Activated naive CD8-positive, alpha-beta T cell treated with anti-CD3 and anti-CD28 coated beads, Interleukin-2, amount 50 U/mL, for 24 hours (primary cell): ENCODE measurements around the gene C9.
"Not testable (repeated sequence)": the region's sequence is repeated elsewhere in the genome, so short reads cannot be mapped to it uniquely, and the experiment has no call there.

Source experiments
- ATAC-seq: fragments of 150-1000 bp; cut with Tn5 transposase; one replicate; pipeline ENCODE4 v1.10.0; 2021
- DNase-seq: peaks from one replicate; pipeline ENCODE4 v3.0.0; 2021
- H3K27ac Mint-ChIP-seq: one replicate; pipeline ENCODE4 v1.8.0; 2021; ENCODE audit warnings: mild to moderate bottlenecking, mixed read lengths
- H3K27me3 Mint-ChIP-seq: one replicate; pipeline ENCODE4 v1.8.0; 2021; ENCODE audit warnings: mixed read lengths
- H3K36me3 Mint-ChIP-seq: one replicate; pipeline ENCODE4 v1.8.0; 2021; ENCODE audit warnings: low read depth, mixed read lengths
- H3K4me1 Mint-ChIP-seq: one replicate; pipeline ENCODE4 v1.8.0; 2021; ENCODE audit warnings: mixed read lengths
- H3K4me3 Mint-ChIP-seq: one replicate; pipeline ENCODE4 v1.8.0; 2021; ENCODE audit warnings: mild to moderate bottlenecking, moderate library complexity, mixed read lengths
- H3K9me3 Mint-ChIP-seq: one replicate; pipeline ENCODE4 v1.8.0; 2021; ENCODE audit warnings: mixed read lengths

C9 gene

DNA sequence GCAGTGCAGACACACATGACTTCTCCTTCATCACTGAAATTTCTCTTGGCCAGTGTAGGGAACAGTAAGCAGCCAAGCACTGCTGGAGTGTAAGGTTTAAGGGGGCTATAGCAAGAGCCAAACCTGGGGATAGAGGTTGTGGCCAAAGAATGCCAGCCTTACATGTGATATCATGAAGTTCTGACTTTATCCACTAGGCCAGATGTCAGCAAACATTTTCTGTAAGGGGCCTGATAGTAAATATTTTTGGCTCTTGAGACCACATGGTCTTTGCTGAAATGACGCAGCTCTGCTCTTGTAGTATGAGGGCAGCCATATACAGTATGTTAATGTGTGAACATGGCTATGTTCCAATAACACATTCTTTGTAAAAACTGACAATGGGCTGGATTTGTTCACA is 115.2 kb downstream of the C9 start:
- DNase-seq (no peak), ATAC-seq (no peak)
- H3K36me3 Mint-ChIP-seq = no peaks in the 10 kb centered on the region
- H3K27me3 Mint-ChIP-seq = no peaks in the 10 kb centered on the region
- H3K9me3 Mint-ChIP-seq = peaks cover 11% of the 10 kb centered on the region
- H3K4me3 Mint-ChIP-seq = no peak overlapping the region
- peaks cover 2% of the 10 kb centered on the region for H3K4me1 Mint-ChIP-seq
- no peak overlapping the region for H3K27ac Mint-ChIP-seq

GRCh38 chr5:39240750-39241149 is 123.5 kb downstream of the C9 start:
- no peaks in the 10 kb centered on the region for H3K27me3 Mint-ChIP-seq
- ATAC-seq (no peak), DNase-seq (no peak)
- H3K4me1 Mint-ChIP-seq = peaks cover 12% of the 10 kb centered on the region
- H3K4me3 Mint-ChIP-seq = no peak overlapping the region
- no peaks in the 10 kb centered on the region for H3K36me3 Mint-ChIP-seq
- H3K9me3 Mint-ChIP-seq = peaks cover 9% of the 10 kb centered on the region
- no peak overlapping the region for H3K27ac Mint-ChIP-seq

GRCh38 chr5:39238366-39239105 is 125.8 kb downstream of the C9 start:
- Mint-ChIP-seq H3K27me3 (no peaks in the 10 kb centered on the region), H3K4me1 (peaks cover 12% of the 10 kb centered on the region), H3K27ac (no peak overlapping the region), H3K36me3 (no peaks in the 10 kb centered on the region), H3K4me3 (no peak overlapping the region), H3K9me3 (peaks cover 9% of the 10 kb centered on the region)
- no peak for DNase-seq
- ATAC-seq = no peak

DNA sequence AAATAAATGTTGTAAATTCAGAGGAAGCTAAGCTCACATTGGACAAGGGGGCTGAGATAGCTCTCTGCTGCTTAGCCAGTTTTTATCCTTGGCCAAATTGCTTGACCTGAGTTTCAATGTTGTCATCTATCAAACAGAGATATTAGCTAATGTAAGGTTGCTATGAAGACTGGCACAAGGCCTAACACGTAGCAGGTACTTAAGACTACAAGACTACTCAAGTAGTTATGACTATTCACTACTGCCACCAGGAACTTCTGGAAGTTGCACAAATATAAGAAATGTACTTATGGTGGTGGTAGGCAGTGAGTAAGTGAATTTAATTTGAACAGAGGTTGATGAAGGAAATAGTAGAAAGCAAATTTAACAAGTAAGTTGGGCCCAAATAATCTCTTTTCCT is 127.6 kb downstream of the C9 start:
- Mint-ChIP-seq H3K4me3 (no peak overlapping the region), H3K27me3 (no peaks in the 10 kb centered on the region), H3K36me3 (no peaks in the 10 kb centered on the region), H3K4me1 (peaks cover 18% of the 10 kb centered on the region), H3K9me3 (peaks cover 9% of the 10 kb centered on the region), H3K27ac (no peak overlapping the region)
- ATAC-seq (no peak), DNase-seq (no peak)

- no peak overlapping the region for H3K27ac Mint-ChIP-seq
- H3K4me1 Mint-ChIP-seq = peaks cover 26% of the 10 kb centered on the region
- no peaks in the 10 kb centered on the region for H3K36me3 Mint-ChIP-seq
- DNase-seq (no peak), ATAC-seq (no peak)
- no peak overlapping the region for H3K4me3 Mint-ChIP-seq
- H3K9me3 Mint-ChIP-seq = peaks cover 4% of the 10 kb centered on the region
- H3K27me3 Mint-ChIP-seq = no peaks in the 10 kb centered on the region
Measured at GRCh38 chr5:39235648-39236047, 128.6 kb downstream of the C9 start.

- H3K9me3 Mint-ChIP-seq, H3K36me3 Mint-ChIP-seq, H3K27me3 Mint-ChIP-seq, H3K4me3 Mint-ChIP-seq, ATAC-seq, H3K27ac Mint-ChIP-seq, DNase-seq: not testable (repeated sequence)
- H3K4me1 Mint-ChIP-seq = peaks cover 26% of the 10 kb centered on the region
Measured at GRCh38 chr5:39234494-39234893, 129.8 kb downstream of the C9 start.
